GM12892 (cell line): Measurements from ENCODE around the gene EML4.

Experiments
- POLR2A ChIP-seq: IDR thresholded peaks from 2 replicates; pipeline ENCODE4 v1.6.1; 2011; ENCODE audit warnings: low read depth, low read length, control low read depth
- POLR2AphosphoS5 ChIP-seq: IDR thresholded peaks from 2 replicates; pipeline ENCODE4 v1.6.1; 2011; ENCODE audit warnings: low read depth, low read length, control low read depth
- TAF1 ChIP-seq: IDR thresholded peaks from 2 replicates; pipeline ENCODE4 v1.6.1; 2011; ENCODE audit warnings: low read depth, mild to moderate bottlenecking, control low read depth, low read length, borderline replicate concordance

GRCh38 chr2:42284019-42284418 is 114.9 kb downstream of the EML4 start:
- no peak for TF ChIP-seq POLR2A
- TF ChIP-seq POLR2AphosphoS5, result no peak
- TF ChIP-seq TAF1, result no peak
